Measurements from ENCODE around the gene GIGYF2. TPM values are rescaled to one million over a fixed set of nuclear protein-coding genes. Genes with fewer than 3 reads are reported as not detected.
A peak's percentile ranks its signal among the peaks of the same experiment; 100 is the strongest.

Gene GIGYF2
- total and polyA plus RNA-seq, 2 of the 13 experiments (the other 11 are each of a cell fraction or from before 2014, with no cell fraction given), result 44.9 to 73.5 TPM

- TF ChIP-seq, protein P1, sequence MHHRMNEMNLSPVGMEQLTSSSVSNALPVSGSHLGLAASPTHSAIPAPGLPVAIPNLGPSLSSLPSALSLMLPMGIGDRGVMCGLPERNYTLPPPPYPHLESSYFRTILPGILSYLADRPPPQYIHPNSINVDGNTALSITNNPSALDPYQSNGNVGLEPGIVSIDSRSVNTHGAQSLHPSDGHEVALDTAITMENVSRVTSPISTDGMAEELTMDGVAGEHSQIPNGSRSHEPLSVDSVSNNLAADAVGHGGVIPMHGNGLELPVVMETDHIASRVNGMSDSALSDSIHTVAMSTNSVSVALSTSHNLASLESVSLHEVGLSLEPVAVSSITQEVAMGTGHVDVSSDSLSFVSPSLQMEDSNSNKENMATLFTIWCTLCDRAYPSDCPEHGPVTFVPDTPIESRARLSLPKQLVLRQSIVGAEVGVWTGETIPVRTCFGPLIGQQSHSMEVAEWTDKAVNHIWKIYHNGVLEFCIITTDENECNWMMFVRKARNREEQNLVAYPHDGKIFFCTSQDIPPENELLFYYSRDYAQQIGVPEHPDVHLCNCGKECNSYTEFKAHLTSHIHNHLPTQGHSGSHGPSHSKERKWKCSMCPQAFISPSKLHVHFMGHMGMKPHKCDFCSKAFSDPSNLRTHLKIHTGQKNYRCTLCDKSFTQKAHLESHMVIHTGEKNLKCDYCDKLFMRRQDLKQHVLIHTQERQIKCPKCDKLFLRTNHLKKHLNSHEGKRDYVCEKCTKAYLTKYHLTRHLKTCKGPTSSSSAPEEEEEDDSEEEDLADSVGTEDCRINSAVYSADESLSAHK (CRISPR knock-in tag; IDR thresholded peaks at IDR 0.05; ENCODE audit: borderline replicate concordance), result no peak
- TF ChIP-seq ZNF260 (CRISPR knock-in tag; IDR thresholded peaks at IDR 0.05; ENCODE audit: borderline replicate concordance, low read depth) (peak; percentile 83; the same call in 1 of the 2 replicates), NRL (CRISPR knock-in tag; IDR thresholded peaks at IDR 0.05; ENCODE audit: borderline replicate concordance) (peak; percentile 66; the same call in 1 of the 2 replicates), ZBTB20 (CRISPR knock-in tag; IDR thresholded peaks at IDR 0.05; ENCODE audit: borderline replicate concordance, low read depth) (0 out of 2 replicates have a peak, but pooled peaks have one; percentile 7), NONO (IDR thresholded peaks at IDR 0.05) (no peak), NONO (CRISPR knock-in tag; conservative IDR thresholded peaks at IDR 0.05) (peak; percentile 65), MLLT10 (CRISPR knock-in tag; IDR thresholded peaks at IDR 0.05) (no peak), SUZ12 (IDR thresholded peaks at IDR 0.05; ENCODE audit: low read depth, low read length) (no peak), JUND (CRISPR knock-in tag; IDR thresholded peaks at IDR 0.05) (no peak), PHF5A (CRISPR knock-in tag; IDR thresholded peaks at IDR 0.05; ENCODE audit: low read depth, unreplicated experiment) (peak; percentile 24), RBFOX2 (IDR thresholded peaks at IDR 0.05; ENCODE audit: low read depth, low read length) (peak; percentile 96), FOXK1 (CRISPR knock-in tag; IDR thresholded peaks at IDR 0.05; ENCODE audit: borderline replicate concordance, low read depth) (0 out of 2 replicates have a peak, but pooled peaks have one; percentile 13), NR2F1 (CRISPR knock-in tag; IDR thresholded peaks at IDR 0.05) (no peak), ZNF343 (CRISPR knock-in tag; IDR thresholded peaks at IDR 0.05) (peak; percentile 72; the same call in 1 of the 2 replicates)
- TF ChIP-seq, protein P2, sequence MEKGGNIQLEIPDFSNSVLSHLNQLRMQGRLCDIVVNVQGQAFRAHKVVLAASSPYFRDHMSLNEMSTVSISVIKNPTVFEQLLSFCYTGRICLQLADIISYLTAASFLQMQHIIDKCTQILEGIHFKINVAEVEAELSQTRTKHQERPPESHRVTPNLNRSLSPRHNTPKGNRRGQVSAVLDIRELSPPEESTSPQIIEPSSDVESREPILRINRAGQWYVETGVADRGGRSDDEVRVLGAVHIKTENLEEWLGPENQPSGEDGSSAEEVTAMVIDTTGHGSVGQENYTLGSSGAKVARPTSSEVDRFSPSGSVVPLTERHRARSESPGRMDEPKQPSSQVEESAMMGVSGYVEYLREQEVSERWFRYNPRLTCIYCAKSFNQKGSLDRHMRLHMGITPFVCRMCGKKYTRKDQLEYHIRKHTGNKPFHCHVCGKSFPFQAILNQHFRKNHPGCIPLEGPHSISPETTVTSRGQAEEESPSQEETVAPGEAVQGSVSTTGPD (CRISPR knock-in tag; IDR thresholded peaks at IDR 0.05), result peak; percentile 59; the same call in 1 of the 2 replicates
- TF ChIP-seq, protein P3, sequence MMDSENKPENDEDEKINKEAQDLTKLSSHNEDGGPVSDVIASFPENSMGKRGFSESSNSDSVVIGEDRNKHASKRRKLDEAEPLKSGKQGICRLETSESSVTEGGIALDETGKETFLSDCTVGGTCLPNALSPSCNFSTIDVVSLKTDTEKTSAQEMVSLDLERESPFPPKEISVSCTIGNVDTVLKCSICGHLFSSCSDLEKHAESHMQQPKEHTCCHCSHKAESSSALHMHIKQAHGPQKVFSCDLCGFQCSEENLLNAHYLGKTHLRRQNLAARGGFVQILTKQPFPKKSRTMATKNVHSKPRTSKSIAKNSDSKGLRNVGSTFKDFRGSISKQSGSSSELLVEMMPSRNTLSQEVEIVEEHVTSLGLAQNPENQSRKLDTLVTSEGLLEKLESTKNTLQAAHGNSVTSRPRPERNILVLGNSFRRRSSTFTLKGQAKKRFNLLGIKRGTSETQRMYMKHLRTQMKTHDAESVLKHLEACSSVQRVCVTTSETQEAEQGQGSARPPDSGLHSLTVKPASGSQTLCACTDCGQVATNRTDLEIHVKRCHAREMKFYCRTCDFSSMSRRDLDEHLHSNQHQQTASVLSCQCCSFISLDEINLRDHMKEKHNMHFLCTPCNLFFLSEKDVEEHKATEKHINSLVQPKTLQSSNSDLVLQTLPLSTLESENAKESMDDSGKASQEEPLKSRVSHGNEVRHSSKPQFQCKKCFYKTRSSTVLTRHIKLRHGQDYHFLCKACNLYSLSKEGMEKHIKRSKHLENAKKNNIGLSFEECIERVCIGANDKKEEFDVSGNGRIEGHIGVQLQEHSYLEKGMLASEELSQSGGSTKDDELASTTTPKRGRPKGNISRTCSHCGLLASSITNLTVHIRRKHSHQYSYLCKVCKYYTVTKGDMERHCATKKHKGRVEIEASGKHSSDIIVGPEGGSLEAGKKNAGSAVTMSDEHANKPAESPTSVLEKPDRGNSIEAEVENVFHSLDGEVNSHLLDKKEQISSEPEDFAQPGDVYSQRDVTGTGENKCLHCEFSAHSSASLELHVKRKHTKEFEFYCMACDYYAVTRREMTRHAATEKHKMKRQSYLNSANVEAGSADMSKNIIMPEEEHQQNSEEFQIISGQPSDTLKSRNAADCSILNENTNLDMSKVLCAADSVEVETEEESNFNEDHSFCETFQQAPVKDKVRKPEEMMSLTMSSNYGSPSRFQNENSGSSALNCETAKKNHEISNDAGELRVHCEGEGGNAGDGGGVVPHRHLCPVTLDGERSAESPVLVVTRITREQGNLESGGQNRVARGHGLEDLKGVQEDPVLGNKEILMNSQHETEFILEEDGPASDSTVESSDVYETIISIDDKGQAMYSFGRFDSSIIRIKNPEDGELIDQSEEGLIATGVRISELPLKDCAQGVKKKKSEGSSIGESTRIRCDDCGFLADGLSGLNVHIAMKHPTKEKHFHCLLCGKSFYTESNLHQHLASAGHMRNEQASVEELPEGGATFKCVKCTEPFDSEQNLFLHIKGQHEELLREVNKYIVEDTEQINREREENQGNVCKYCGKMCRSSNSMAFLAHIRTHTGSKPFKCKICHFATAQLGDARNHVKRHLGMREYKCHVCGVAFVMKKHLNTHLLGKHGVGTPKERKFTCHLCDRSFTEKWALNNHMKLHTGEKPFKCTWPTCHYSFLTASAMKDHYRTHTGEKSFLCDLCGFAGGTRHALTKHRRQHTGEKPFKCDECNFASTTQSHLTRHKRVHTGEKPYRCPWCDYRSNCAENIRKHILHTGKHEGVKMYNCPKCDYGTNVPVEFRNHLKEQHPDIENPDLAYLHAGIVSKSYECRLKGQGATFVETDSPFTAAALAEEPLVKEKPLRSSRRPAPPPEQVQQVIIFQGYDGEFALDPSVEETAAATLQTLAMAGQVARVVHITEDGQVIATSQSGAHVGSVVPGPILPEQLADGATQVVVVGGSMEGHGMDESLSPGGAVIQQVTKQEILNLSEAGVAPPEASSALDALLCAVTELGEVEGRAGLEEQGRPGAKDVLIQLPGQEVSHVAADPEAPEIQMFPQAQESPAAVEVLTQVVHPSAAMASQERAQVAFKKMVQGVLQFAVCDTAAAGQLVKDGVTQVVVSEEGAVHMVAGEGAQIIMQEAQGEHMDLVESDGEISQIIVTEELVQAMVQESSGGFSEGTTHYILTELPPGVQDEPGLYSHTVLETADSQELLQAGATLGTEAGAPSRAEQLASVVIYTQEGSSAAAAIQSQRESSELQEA (CRISPR knock-in tag; IDR thresholded peaks at IDR 0.05; ENCODE audit: not compliant biosample characterization), result no peak
Observed at GRCh38 chr2:232871835-232872736, 175.0 kb downstream of the GIGYF2 start (continued).
